PFSK-1 (cell line): ENCODE measurements around the gene CCR4.

Experiments
- FOXP2 ChIP-seq: optimal IDR thresholded peaks from 2 replicates; pipeline ENCODE3; 2011; ENCODE audit warnings: borderline replicate concordance, control low read depth, inconsistent platforms; ENCODE audit not compliant: insufficient read depth; ENCODE audit errors: extremely low read length, extremely low read depth
- POLR2AphosphoS5 ChIP-seq: IDR thresholded peaks from 2 replicates; pipeline ENCODE4 v1.6.1; 2012; ENCODE audit warnings: low read depth, mild to moderate bottlenecking, control low read depth, low read length, moderate library complexity
- SIN3A ChIP-seq: IDR thresholded peaks from 2 replicates; pipeline ENCODE4 v1.6.1; 2012; ENCODE audit warnings: mild to moderate bottlenecking, low read length, moderate library complexity, borderline replicate concordance; ENCODE audit not compliant: insufficient read depth
- TAF1 ChIP-seq: IDR thresholded peaks from 2 replicates; pipeline ENCODE4 v1.6.1; 2012; ENCODE audit warnings: low read length, control low read depth, borderline replicate concordance; ENCODE audit not compliant: insufficient read depth
- TF ChIP-seq, protein P1 (sequence below), 2 experiments: IDR thresholded peaks; 2 replicates each; pipeline versions ENCODE4 v1.6.1 to v1.8.0; 2011 to 2012; ENCODE audit warnings: low read depth in 2 of 2, low read length in 2 of 2, control low read depth in 1 of 2, inconsistent platforms in 1 of 2, mild to moderate bottlenecking in 1 of 2, moderate library complexity in 1 of 2; ENCODE audit not compliant: insufficient read depth in 1 of 2

CCR4 gene

DNA sequence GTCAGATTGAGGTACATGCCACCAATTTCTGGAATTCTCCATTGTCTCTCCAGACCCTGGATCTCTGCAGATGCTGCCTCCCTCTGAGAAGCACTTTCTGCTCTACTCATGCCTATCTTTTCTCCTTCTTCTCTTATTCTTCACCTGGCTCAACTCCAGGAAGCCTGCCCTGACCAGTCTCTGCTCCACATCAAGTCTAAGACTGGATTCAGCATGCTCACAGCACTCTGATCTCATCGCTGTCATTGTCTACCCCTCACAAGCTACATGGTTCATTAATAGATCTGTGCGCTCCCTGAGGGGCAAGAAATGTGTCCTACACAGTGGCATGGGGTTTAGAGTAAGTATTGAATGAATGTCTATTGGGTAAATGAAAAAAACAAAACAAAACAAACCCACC, 38.7 kb downstream of the CCR4 start:
- TF ChIP-seq SIN3A, result no peak
- TF ChIP-seq, protein P1, sequence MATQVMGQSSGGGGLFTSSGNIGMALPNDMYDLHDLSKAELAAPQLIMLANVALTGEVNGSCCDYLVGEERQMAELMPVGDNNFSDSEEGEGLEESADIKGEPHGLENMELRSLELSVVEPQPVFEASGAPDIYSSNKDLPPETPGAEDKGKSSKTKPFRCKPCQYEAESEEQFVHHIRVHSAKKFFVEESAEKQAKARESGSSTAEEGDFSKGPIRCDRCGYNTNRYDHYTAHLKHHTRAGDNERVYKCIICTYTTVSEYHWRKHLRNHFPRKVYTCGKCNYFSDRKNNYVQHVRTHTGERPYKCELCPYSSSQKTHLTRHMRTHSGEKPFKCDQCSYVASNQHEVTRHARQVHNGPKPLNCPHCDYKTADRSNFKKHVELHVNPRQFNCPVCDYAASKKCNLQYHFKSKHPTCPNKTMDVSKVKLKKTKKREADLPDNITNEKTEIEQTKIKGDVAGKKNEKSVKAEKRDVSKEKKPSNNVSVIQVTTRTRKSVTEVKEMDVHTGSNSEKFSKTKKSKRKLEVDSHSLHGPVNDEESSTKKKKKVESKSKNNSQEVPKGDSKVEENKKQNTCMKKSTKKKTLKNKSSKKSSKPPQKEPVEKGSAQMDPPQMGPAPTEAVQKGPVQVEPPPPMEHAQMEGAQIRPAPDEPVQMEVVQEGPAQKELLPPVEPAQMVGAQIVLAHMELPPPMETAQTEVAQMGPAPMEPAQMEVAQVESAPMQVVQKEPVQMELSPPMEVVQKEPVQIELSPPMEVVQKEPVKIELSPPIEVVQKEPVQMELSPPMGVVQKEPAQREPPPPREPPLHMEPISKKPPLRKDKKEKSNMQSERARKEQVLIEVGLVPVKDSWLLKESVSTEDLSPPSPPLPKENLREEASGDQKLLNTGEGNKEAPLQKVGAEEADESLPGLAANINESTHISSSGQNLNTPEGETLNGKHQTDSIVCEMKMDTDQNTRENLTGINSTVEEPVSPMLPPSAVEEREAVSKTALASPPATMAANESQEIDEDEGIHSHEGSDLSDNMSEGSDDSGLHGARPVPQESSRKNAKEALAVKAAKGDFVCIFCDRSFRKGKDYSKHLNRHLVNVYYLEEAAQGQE (IDR thresholded peaks at IDR 0.05; ENCODE audit: insufficient read depth in 1 of 2, low read depth in 2 of 2, low read length in 2 of 2), result no peak
- TF ChIP-seq POLR2AphosphoS5, result no peak
- no peak for TF ChIP-seq FOXP2
- TF ChIP-seq TAF1, result no peak

DNA sequence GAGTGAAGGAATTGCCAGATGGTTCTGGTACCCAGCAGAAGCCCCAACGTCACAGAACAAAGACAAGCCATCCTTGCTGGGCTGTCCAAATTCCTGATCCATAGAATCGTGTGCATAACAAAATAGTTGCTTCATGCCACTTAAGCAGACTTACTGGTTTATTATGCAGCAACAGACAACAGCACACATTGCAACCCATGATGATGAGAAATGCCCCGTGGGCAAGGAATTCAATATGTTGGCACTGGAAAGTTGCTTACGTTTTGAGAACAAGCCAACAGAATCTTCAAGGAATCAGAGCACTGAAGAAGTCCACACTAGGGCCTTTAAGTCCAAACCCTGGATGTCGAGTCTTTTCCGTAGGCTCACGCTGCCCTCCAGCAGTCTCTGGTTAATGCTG, 40.3 kb downstream of the CCR4 start:
- TF ChIP-seq FOXP2 (no peak), TAF1 (no peak), SIN3A (no peak), POLR2AphosphoS5 (no peak)
- TF ChIP-seq, protein P1 (IDR thresholded peaks at IDR 0.05; ENCODE audit: insufficient read depth in 1 of 2, low read depth in 2 of 2, low read length in 2 of 2), result no peak

DNA sequence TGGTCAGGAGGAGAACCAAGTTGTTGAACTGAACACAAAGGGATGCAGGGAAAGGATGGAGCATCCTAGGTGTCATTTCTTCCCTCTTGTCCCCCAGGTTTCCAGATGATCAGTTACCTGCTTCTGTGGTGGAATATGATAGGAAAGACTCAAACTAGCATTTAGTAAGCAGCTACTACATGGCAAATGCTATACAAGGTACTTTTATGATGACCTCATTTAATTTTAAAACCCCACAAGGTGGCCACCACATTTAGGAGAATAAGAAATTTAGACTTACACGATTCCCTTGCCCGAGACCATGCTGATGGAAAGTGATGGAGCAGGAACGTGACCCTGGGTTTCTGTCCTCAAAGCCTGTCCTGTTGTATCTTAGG, 40.9 kb downstream of the CCR4 start:
- no peak for TF ChIP-seq FOXP2
- no peak for TF ChIP-seq POLR2AphosphoS5
- no peak for TF ChIP-seq SIN3A
- TF ChIP-seq TAF1, result no peak
- TF ChIP-seq, protein P1 (IDR thresholded peaks at IDR 0.05; ENCODE audit: insufficient read depth in 1 of 2, low read depth in 2 of 2, low read length in 2 of 2), result no peak

DNA sequence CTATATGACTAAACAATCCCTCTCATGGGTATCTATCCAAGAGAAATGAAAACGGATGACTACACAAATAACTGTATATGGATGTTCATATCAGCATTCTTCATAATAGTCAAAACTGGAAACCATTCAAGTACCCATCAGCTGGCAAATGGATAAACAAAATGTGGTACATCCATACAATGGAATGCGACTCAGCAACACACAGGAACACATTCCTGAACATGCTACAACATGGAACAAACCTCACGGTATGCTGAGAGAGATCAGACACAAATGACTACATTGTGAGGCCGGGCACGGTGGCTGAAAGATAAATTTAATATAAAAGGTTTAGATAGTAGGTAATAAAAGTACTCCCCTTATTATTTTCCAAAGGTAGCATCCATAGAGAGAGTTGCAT, 42.6 kb downstream of the CCR4 start:
- TF ChIP-seq, protein P1 (IDR thresholded peaks at IDR 0.05; ENCODE audit: insufficient read depth in 1 of 2, low read depth in 2 of 2, low read length in 2 of 2), result no peak
- TF ChIP-seq FOXP2 (no peak), SIN3A (no peak)

DNA sequence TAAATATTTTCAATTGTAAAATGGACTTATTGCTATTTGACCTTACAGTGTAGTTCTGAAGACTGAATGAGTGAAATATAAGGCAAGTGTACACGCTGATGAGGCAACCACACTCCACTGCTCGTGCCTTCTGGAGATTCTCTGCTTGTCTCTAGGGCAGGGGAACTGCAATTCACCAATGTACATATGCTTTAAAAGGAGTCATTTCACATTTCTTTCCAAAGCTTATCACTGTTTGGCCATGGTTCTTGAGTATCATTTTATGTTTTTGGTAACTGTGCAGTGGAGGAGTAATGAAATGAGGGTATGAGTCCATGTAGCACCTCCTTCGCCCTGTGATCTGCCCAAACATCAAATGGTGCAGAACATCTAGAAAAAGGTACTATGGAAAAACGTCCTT, 43.7 kb downstream of the CCR4 start:
- no peak for TF ChIP-seq SIN3A
- no peak for TF ChIP-seq POLR2AphosphoS5
- TF ChIP-seq, protein P1 (IDR thresholded peaks at IDR 0.05; ENCODE audit: insufficient read depth in 1 of 2, low read depth in 2 of 2, low read length in 2 of 2), result no peak
- TF ChIP-seq TAF1, result no peak
- TF ChIP-seq FOXP2, result no peak
